Measurements from ENCODE around the gene TSPAN15.

DNA sequence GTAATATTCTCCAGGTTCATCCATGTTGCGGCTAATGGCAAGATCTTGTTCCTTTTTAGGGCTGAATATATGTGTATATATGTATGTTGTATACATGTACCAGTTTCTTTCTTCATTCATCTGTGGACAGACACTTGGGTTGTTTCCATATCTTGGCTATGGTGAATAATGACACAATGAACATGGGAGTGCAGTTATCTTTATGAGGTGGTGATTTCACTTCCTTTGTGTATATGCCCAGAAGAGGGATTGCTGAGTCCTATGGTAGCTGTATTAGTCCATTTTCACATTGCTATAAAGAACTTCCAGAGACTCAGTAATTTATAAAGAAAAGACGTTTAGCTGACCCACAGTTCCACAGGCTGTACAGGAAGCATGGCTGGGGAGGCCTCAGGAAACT, 17.1 kb upstream of the TSPAN15 start:
- TF ChIP-seq, protein P1, sequence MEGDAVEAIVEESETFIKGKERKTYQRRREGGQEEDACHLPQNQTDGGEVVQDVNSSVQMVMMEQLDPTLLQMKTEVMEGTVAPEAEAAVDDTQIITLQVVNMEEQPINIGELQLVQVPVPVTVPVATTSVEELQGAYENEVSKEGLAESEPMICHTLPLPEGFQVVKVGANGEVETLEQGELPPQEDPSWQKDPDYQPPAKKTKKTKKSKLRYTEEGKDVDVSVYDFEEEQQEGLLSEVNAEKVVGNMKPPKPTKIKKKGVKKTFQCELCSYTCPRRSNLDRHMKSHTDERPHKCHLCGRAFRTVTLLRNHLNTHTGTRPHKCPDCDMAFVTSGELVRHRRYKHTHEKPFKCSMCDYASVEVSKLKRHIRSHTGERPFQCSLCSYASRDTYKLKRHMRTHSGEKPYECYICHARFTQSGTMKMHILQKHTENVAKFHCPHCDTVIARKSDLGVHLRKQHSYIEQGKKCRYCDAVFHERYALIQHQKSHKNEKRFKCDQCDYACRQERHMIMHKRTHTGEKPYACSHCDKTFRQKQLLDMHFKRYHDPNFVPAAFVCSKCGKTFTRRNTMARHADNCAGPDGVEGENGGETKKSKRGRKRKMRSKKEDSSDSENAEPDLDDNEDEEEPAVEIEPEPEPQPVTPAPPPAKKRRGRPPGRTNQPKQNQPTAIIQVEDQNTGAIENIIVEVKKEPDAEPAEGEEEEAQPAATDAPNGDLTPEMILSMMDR (tag by site-specific recombination; IDR thresholded peaks at IDR 0.05) = no peak
- no peak for TF ChIP-seq ZNF19 (tag by site-specific recombination; IDR thresholded peaks at IDR 0.05; ENCODE audit: low read depth)
- TF ChIP-seq ZNF24 (tag by site-specific recombination; IDR thresholded peaks at IDR 0.05) = no peak
- TF ChIP-seq, protein P2, sequence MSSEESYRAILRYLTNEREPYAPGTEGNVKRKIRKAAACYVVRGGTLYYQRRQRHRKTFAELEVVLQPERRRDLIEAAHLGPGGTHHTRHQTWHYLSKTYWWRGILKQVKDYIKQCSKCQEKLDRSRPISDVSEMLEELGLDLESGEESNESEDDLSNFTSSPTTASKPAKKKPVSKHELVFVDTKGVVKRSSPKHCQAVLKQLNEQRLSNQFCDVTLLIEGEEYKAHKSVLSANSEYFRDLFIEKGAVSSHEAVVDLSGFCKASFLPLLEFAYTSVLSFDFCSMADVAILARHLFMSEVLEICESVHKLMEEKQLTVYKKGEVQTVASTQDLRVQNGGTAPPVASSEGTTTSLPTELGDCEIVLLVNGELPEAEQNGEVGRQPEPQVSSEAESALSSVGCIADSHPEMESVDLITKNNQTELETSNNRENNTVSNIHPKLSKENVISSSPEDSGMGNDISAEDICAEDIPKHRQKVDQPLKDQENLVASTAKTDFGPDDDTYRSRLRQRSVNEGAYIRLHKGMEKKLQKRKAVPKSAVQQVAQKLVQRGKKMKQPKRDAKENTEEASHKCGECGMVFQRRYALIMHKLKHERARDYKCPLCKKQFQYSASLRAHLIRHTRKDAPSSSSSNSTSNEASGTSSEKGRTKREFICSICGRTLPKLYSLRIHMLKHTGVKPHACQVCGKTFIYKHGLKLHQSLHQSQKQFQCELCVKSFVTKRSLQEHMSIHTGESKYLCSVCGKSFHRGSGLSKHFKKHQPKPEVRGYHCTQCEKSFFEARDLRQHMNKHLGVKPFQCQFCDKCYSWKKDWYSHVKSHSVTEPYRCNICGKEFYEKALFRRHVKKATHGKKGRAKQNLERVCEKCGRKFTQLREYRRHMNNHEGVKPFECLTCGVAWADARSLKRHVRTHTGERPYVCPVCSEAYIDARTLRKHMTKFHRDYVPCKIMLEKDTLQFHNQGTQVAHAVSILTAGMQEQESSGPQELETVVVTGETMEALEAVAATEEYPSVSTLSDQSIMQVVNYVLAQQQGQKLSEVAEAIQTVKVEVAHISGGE (tag by site-specific recombination; conservative IDR thresholded peaks at IDR 0.05; ENCODE audit: low read depth) = no peak
- TF ChIP-seq PATZ1 (tag by site-specific recombination; IDR thresholded peaks at IDR 0.05) = no peak
- TF ChIP-seq ZNF768 (tag by site-specific recombination; IDR thresholded peaks at IDR 0.05) = no peak
